Measurements from ENCODE around the gene CMSS1.
"Not testable (repeated sequence)": the region's sequence is repeated elsewhere in the genome, so short reads cannot be mapped to it uniquely, and the experiment has no call there.

Gene CMSS1

DNA sequence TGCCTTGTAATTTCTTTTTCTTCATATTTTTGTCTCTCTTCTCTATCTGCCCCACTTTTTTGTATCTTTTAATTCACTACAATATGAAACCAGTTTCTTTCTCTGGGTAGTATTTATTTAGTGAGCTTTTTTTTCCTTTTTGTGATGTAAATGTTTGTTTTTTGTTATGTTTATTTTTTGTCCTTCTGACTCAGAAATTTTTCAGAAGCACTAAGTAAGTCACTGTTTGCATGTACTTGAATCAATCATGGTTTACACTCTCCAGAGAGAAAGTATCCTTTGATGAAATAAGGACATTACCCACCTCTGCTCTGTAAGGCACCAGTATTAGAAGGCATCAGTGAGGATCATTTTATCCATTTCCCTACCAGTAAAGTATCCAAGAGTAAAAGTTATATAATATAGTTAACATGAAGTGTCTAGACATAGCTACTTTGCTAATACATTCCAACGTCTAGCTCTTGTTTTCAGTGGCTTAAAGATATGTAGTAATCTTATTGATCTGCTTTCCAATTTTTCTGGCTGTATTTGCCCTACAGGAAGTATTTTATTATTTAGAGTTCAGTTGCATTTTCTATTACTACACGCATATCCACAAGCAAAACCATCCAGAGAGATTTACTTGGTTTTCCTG is 271.2 kb downstream of the CMSS1 start:
- DNase-seq (ENCODE audit: low spot score): no peak
- Histone ChIP-seq H3K27ac (no peak overlapping the region), H3K4me3 (no peak overlapping the region)
- TF ChIP-seq, protein P1, sequence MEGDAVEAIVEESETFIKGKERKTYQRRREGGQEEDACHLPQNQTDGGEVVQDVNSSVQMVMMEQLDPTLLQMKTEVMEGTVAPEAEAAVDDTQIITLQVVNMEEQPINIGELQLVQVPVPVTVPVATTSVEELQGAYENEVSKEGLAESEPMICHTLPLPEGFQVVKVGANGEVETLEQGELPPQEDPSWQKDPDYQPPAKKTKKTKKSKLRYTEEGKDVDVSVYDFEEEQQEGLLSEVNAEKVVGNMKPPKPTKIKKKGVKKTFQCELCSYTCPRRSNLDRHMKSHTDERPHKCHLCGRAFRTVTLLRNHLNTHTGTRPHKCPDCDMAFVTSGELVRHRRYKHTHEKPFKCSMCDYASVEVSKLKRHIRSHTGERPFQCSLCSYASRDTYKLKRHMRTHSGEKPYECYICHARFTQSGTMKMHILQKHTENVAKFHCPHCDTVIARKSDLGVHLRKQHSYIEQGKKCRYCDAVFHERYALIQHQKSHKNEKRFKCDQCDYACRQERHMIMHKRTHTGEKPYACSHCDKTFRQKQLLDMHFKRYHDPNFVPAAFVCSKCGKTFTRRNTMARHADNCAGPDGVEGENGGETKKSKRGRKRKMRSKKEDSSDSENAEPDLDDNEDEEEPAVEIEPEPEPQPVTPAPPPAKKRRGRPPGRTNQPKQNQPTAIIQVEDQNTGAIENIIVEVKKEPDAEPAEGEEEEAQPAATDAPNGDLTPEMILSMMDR (IDR thresholded peaks at IDR 0.05): no peak

DNA sequence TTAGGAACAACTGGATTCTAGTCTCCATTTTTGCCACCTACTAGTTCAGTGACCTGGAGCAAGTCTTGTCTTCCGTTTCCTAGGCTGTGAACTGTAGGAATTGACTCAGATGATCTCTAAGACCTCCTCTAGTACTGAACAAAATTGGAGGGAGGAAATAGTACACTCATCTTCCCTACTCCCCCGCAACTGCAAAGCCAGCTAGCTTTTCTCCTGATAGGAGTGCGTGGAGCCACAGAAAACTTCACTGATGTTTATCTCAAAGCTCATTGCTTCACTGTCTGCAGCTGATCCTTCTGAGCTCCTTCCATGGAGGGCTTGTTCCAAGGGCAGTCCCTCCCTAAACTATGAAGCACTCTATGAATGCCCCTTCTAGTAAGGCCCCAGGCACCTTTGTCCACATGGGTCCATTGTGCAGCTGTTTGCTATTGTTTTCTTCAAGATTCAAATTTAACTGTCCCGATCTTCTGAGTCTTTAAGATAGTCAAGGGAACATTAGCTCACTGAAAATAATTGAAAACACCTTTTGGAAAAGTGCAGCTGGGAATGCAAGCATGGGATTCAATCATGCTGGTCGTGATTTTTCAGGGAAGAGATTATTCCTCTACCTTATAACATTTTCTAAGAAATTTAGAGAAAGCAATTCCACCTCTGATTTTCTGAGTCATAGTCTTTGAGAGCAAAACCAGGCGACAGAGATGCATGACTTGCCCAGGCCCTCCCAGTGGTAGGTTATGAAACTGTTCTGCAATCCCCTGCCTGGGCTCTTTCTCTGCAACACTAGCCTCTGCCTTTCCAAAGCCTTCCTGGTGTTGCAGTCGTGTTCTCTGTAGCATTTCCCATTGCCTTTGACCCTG is 272.4 kb downstream of the CMSS1 start:
- no peak overlapping the region for H3K4me3 ChIP-seq
- H3K27ac ChIP-seq: peak overlapping the region in 1 of 2 donors; percentile 30
- TF ChIP-seq, protein P1 (IDR thresholded peaks at IDR 0.05): no peak
- no peak for DNase-seq (ENCODE audit: low spot score)

DNA sequence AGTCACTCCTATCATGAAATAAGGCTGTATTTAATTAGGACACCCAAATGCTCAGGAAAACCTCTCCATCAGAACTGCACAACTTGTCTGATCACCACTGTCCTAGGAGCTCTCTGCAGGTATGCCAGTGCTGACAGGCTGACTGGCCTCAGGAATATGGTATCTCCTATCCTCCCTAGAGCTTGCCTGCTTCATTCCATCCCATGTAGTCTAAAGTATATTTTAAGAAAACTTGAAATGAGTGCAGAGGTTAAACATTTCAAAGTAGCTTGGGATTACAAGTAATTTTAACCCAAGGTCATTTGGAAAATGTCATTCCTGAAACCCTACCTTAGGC is 273.0 kb downstream of the CMSS1 start:
- no peak for DNase-seq (ENCODE audit: low spot score)
- Histone ChIP-seq H3K27ac (peak overlapping the region in 1 of 2 donors; percentile 30), H3K4me3 (no peak overlapping the region)
- TF ChIP-seq, protein P1 (IDR thresholded peaks at IDR 0.05): no peak

DNA sequence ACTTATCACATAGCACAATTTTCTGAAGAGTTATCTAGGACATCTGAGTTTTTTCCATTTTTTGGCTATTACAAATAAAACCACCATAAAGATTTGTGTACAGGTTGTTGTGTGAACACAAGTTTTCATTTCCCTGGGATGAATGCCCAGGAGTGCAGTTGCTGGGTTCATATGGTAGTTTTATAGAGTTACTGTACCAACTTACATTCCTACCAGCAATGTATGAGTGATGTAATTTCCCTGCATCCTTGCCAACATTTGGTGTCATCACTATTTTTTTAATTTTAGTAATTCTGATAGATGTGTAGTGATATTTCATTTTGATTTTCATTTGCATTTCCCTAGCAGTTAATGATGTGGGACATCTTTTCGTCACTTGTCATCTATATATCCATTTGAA is 276.2 kb downstream of the CMSS1 start:
- no peak overlapping the region for H3K4me3 ChIP-seq
- no peak for DNase-seq (ENCODE audit: low spot score)
- H3K27ac ChIP-seq: no peak overlapping the region
- TF ChIP-seq, protein P1 (IDR thresholded peaks at IDR 0.05): no peak

DNA sequence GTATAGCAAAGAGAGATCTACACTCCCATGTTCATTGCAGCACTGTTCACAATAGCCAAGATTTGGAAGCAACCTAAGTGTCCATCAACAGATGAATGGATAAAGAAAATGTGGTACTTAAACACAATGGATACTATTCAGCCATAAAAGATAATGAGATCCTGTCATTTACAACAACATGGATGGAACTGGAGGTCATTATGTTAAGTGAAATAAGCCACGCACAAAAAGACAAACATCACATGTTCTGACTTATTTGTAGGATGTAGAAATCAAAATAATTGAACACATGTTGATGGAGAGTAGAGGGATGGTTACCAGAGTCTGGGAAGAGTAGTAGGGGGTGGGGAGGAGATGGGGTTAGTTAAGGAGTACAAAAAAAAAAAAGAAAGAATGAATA is 278.6 kb downstream of the CMSS1 start:
- H3K27ac ChIP-seq; H3K4me3 ChIP-seq; DNase-seq (ENCODE audit: low spot score): not testable (repeated sequence)

DNA sequence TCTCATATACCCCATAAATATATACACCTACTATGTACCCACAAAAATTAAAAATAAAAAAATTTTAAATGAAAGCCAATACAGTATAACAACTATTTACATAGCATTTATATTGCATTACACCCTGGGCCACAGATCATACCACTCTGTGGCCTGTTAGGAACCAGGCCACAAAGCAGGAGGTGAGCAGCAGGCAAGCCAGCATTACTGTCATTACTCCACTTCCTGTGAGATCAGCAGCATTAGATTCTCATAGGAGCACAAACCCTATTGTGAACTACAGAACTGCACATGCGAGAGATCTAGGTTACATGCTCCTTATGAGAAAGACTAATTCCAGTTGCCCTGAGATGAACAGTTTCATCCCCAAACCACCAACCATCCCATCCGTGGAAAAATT is 279.2 kb downstream of the CMSS1 start:
- no peak overlapping the region for H3K4me3 ChIP-seq
- no peak for DNase-seq (ENCODE audit: low spot score)
- H3K27ac ChIP-seq: peak overlapping the region; percentile 64
- TF ChIP-seq, protein P1 (IDR thresholded peaks at IDR 0.05): no peak

DNA sequence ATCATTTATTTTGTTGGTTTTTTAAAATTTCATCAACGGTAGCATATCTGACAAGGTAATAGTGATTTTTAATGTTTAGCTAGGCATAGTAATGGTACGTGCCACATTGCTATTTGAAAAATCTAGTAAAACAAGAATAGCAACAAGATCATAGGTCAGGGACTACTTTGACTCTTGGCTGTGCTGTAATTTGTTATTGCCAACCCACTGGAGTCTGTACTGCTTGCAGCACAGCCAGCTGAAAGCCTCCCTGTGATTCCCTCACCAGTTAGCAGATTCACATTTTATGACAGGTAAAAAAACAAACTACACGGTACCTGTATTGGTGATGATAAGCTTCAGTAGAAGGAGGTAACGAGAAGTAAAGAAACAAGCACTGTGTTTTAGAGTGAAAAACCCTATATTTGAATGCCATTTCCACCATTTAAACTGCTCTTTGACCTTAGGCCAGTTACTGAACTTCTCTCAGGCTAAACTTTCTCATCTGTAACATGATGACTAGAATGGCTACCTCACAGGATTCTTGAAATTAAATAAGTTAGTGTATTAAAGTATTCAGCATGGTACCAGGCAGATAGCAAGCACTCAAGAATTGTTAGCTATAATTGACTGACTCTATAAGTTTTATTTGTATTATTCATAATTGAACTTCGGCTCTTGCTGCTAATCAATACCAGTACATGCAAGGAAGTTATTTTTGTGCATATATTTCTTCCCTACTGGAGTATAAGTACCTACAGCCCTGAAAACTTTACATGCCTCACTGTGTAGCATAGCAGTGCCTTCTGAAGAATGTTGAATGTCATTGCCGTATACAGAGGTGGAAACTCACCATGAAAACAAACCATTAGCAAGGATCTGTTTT is 280.5 kb downstream of the CMSS1 start:
- TF ChIP-seq, protein P1 (IDR thresholded peaks at IDR 0.05): no peak
- DNase-seq (ENCODE audit: low spot score): no peak
- peak overlapping the region; percentile 64 for H3K27ac ChIP-seq
- no peak overlapping the region for H3K4me3 ChIP-seq
